A673 (cell line): Measurements from ENCODE around the gene B4GALT4. TPM values are rescaled to one million over a fixed set of nuclear protein-coding genes. Genes with fewer than 3 reads are reported as not detected.

Source experiments
- BruUV-seq: library from RNA; stranded (reverse); fragments of 400-500 nt; replicated peaks from 2 replicates; lab custom pipeline; 2021; lab: Mats Ljungman, UMichigan
- CTCF ChIA-PET: fragments of 300-600 bp; sonication (Branson Sonifier 250); formaldehyde crosslinking; loops from one replicate; lab custom pipeline; 2022; ENCODE audit warnings: antibody characterized with exemption; lab: Charles Lee
- POLR2A ChIA-PET: fragments of 300-600 bp; sonication (Branson Sonifier 250); formaldehyde crosslinking; loops from one replicate; lab custom pipeline; 2022; ENCODE audit warnings: antibody characterized with exemption; ENCODE audit not compliant: low non-redundant PET; lab: Charles Lee
- DNase-seq: peaks from one replicate; pipeline ENCODE4 v3.0.0-alpha.2; 2015; ENCODE audit warnings: low spot score
- H3K27ac ChIP-seq: fragments of 200-600 bp; sonication (generic); 2 replicates; pipeline ENCODE4 v1.5.1; 2016; ENCODE audit warnings: mixed run types, low read depth, mild to moderate bottlenecking, mixed read lengths, antibody characterized with exemption, low read length; ENCODE audit not compliant: poor library complexity, severe bottlenecking
- H3K27me3 ChIP-seq: fragments of 200-600 bp; sonication (generic); replicated peaks from 2 replicates; pipeline ENCODE4 v1.6.1; 2017; ENCODE audit warnings: mixed run types, low read depth, mild to moderate bottlenecking, mixed read lengths, antibody characterized with exemption, low read length; ENCODE audit not compliant: insufficient read depth, poor library complexity
- H3K36me3 ChIP-seq: fragments of 200-600 bp; sonication (generic); 2 replicates; pipeline ENCODE4 v1.6.1; 2016; ENCODE audit warnings: mixed run types, mild to moderate bottlenecking, mixed read lengths, antibody characterized with exemption, low read length; ENCODE audit not compliant: insufficient read depth, poor library complexity, severe bottlenecking
- H3K4me1 ChIP-seq: fragments of 200-600 bp; sonication (generic); 2 replicates; pipeline ENCODE4 v1.6.1; 2017; ENCODE audit warnings: mixed run types, mild to moderate bottlenecking, mixed read lengths, antibody characterized with exemption, low read length; ENCODE audit not compliant: insufficient read depth, poor library complexity, severe bottlenecking
- H3K4me3 ChIP-seq: fragments of 200-600 bp; sonication (generic); 2 replicates; pipeline ENCODE4 v1.5.1; 2016; ENCODE audit warnings: low read depth, mixed run types, mild to moderate bottlenecking, mixed read lengths, low read length; ENCODE audit not compliant: poor library complexity, severe bottlenecking
- H3K9me3 ChIP-seq: fragments of 200-600 bp; sonication (generic); 2 replicates; pipeline ENCODE4 v1.6.1; 2016; ENCODE audit warnings: mixed run types, low read depth, mild to moderate bottlenecking, mixed read lengths, antibody characterized with exemption, low read length; ENCODE audit not compliant: poor library complexity, severe bottlenecking
- EZH2 ChIP-seq: fragments of 200-600 bp; sonication (generic); IDR thresholded peaks from 2 replicates; pipeline ENCODE4 v1.6.1; 2017; ENCODE audit warnings: borderline replicate concordance, low read depth, mild to moderate bottlenecking, mixed read lengths, antibody characterized with exemption, low read length; ENCODE audit not compliant: poor library complexity, severe bottlenecking
- intact Hi-C: fragments of 100-400 bp; cut with micrococcal nuclease; formaldehyde crosslinking; loops from one replicate; pipeline ENCODE4 v1.10.0; 2022; ENCODE audit not compliant: unreplicated experiment
- total RNA-seq: library from RNA; stranded (reverse); gene quantifications from 2 replicates; pipeline ENCODE4 v1.2.3, GENCODE V29; 2021
- TF ChIP-seq, protein P1 (sequence below): fragments of 300-800, 200-600 bp; sonication (generic); conservative IDR thresholded peaks from 2 replicates; pipeline ENCODE4 v1.5.1; 2017; ENCODE audit warnings: low read depth, mild to moderate bottlenecking, antibody characterized with exemption, low read length, moderate library complexity, mixed read lengths

Gene B4GALT4
- total RNA-seq, 1 experiment from 2014 or later, result 10.8 TPM

DNA sequence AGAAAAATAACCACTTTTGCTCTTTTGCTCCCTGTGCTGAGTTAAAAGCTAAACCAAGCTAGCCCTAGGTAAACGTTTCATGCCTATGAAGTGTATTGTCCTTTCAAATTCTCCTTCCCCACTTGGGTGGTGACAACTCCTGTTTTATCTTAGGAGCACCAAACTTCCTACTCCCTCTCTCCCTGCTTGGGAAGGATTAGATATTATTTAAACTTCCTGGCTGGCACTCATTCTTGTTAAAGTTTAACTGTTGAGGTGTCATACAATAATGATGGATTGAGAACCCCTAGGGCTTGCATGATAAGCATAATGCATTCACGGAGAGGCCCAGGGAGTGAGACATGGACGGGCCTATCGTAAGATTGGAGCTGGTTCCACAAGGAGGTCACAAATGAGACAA is 29.5 kb downstream of the B4GALT4 start:
- peaks cover 4% of the 10 kb centered on the region for H3K36me3 ChIP-seq
- intact Hi-C loops, result no loop called here
- POLR2A ChIA-PET, result no interaction called here

DNA sequence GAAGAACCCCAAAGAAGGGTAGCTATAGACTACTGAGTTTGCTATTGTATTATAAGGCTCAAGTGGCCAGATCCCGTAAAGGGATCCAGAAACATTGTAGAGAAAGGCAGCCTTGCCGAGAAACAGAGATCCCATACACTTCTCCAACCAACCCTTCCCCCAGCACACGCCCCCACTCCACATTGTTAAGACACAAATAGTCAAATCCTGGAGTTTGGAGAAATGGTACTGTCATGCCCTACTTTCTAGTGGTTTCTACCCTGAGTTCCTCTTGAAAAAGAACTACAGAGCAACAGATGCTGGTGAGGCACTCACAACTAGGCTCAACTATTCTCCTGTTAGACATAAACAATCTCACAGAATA is 33.2 kb downstream of the B4GALT4 start:
- DNase-seq, result no peak
- TF ChIP-seq, protein P1, sequence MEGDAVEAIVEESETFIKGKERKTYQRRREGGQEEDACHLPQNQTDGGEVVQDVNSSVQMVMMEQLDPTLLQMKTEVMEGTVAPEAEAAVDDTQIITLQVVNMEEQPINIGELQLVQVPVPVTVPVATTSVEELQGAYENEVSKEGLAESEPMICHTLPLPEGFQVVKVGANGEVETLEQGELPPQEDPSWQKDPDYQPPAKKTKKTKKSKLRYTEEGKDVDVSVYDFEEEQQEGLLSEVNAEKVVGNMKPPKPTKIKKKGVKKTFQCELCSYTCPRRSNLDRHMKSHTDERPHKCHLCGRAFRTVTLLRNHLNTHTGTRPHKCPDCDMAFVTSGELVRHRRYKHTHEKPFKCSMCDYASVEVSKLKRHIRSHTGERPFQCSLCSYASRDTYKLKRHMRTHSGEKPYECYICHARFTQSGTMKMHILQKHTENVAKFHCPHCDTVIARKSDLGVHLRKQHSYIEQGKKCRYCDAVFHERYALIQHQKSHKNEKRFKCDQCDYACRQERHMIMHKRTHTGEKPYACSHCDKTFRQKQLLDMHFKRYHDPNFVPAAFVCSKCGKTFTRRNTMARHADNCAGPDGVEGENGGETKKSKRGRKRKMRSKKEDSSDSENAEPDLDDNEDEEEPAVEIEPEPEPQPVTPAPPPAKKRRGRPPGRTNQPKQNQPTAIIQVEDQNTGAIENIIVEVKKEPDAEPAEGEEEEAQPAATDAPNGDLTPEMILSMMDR, result no peak
- no peak for TF ChIP-seq EZH2
- Histone ChIP-seq H3K4me1 (no peaks in the 10 kb centered on the region), H3K27me3 (no peaks in the 10 kb centered on the region), H3K36me3 (no peaks in the 10 kb centered on the region), H3K9me3 (no peaks in the 10 kb centered on the region), H3K27ac (no peak overlapping the region), H3K4me3 (no peak overlapping the region)
- intact Hi-C loops, result no loop called here
- ChIA-PET CTCF (no interaction called here), POLR2A (no interaction called here)
- no TSS peak for BruUV-seq

More for the DNA sequence above, 29.5 kb downstream of the B4GALT4 start:
- no peaks in the 10 kb centered on the region for H3K27me3 ChIP-seq
- no peak for DNase-seq
- H3K27ac ChIP-seq, result no peak overlapping the region
- CTCF ChIA-PET, result interaction anchor here (0.7 kb wide), 1 partner anchor 433 kb away, joined by 7 read pairs; no protein-coding TSS in a partner anchor
- no TSS peak for BruUV-seq
- TF ChIP-seq, protein P1, result no peak
- no peak for TF ChIP-seq EZH2
- no peaks in the 10 kb centered on the region for H3K9me3 ChIP-seq
- no peaks in the 10 kb centered on the region for H3K4me1 ChIP-seq
- H3K4me3 ChIP-seq, result no peak overlapping the region

DNA sequence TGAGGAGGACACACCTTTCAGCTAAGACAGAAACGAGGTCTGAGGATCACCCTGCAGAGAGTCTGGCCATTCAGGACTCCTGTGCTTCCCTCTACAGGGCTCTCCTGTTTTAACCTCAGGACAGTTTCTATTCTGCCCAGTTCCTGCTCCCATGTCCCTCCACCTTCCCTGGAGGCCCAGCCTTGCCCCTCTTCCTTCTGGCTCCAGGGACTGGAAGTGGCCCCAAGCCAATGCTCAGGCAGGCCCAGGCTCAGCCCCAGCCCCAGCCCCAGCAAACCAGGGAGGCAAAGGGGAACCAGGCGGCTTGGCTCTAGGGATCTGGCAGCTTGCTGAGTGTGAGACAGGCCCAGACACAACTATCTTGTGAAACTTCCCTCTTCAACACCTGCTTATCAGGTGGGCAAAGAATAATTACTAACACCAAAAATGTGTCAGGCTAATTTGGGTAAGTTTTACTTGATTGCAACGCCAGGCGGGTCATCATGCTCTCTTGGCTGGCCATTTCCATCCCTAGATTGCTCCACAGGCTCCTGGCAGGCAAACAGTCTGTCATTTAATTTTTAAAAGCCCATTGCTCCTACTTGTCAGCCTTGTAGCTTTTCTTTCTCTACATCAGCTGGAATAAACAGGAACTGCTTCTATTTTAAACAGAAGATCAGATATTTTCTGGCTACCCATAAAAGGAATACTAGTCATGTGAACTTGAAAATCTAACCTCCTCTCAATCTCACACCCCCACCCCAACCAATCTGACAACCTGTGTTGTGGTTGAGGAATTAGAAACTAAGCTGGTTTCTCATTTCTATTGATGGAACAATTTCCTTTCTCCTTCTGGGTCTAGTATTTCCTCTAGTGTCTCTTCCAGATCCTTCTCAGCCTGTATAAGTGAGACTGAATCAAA is 33.8 kb downstream of the B4GALT4 start:
- no peak overlapping the region for H3K4me3 ChIP-seq
- H3K27ac ChIP-seq, result no peak overlapping the region
- BruUV-seq, result no TSS peak
- no peak for DNase-seq
- no peaks in the 10 kb centered on the region for H3K27me3 ChIP-seq
- POLR2A ChIA-PET, result no interaction called here
- H3K9me3 ChIP-seq, result no peaks in the 10 kb centered on the region
- CTCF ChIA-PET, result interaction anchor here (0.5 kb wide), 1 partner anchor 58 kb away, joined by 9 read pairs; no protein-coding TSS in a partner anchor
- no peaks in the 10 kb centered on the region for H3K4me1 ChIP-seq
- no peak for TF ChIP-seq EZH2
- TF ChIP-seq, protein P1, result no peak
- no peaks in the 10 kb centered on the region for H3K36me3 ChIP-seq
- intact Hi-C loops, result no loop called here
